OCI-LY7 (cell line): Measurements from ENCODE around the gene ZMYND8. TPM values are rescaled to one million over a fixed set of nuclear protein-coding genes. Genes with fewer than 3 reads are reported as not detected.

Experiments used
- BruUV-seq: library from RNA; stranded (reverse); fragments of 400-500 nt; replicated peaks from 2 replicates; lab custom pipeline; 2021; lab: Mats Ljungman, UMichigan
- CTCF ChIA-PET: fragments of 300-600 bp; sonication (Branson Sonifier 250); formaldehyde crosslinking; loops from one replicate; lab custom pipeline; 2022; ENCODE audit warnings: antibody characterized with exemption; ENCODE audit not compliant: unreplicated experiment; lab: Charles Lee
- POLR2A ChIA-PET: fragments of 300-600 bp; sonication (Branson Sonifier 250); formaldehyde crosslinking; loops from one replicate; lab custom pipeline; 2022; ENCODE audit warnings: antibody characterized with exemption; lab: Charles Lee
- DNase-seq: peaks from one replicate; pipeline ENCODE4 v3.0.0-alpha.2; 2015; ENCODE audit warnings: low spot score
- H2AFZ ChIP-seq: fragments of 200-600 bp; sonication (generic), shearing (Covaris generic); 2 replicates; pipeline ENCODE4 v1.6.1; 2014; ENCODE audit warnings: mild to moderate bottlenecking, antibody characterized with exemption, low read length, moderate library complexity
- H3K27ac ChIP-seq: fragments of 200-600 bp; sonication (generic); 2 replicates; pipeline ENCODE4 v1.5.1; 2014; ENCODE audit warnings: mixed run types, low read depth, mild to moderate bottlenecking, moderate library complexity, low read length, inconsistent platforms; ENCODE audit not compliant: poor library complexity, severe bottlenecking
- H3K36me3 ChIP-seq: fragments of 200-600 bp; sonication (generic); 2 replicates; pipeline ENCODE4 v1.6.1; 2014; ENCODE audit warnings: mild to moderate bottlenecking, antibody characterized with exemption, low read length, moderate library complexity, mixed read lengths; ENCODE audit not compliant: insufficient read depth
- H3K4me1 ChIP-seq: fragments of 200-600 bp; sonication (generic); 2 replicates; pipeline ENCODE4 v1.5.1; 2014; ENCODE audit warnings: mild to moderate bottlenecking, low read length; ENCODE audit not compliant: insufficient read depth, poor library complexity, severe bottlenecking
- H3K4me2 ChIP-seq: fragments of 200-600 bp; sonication (generic); 2 replicates; pipeline ENCODE4 v1.6.1; 2014; ENCODE audit warnings: mild to moderate bottlenecking, low read length
- H3K4me3 ChIP-seq: fragments of 200-600 bp; sonication (generic); 2 replicates; pipeline ENCODE4 v1.5.1; 2014; ENCODE audit warnings: mild to moderate bottlenecking, low read depth, low read length; ENCODE audit not compliant: poor library complexity, severe bottlenecking
- H3K79me2 ChIP-seq: fragments of 200-600 bp; sonication (generic); 2 replicates; pipeline ENCODE4 v1.6.1; 2016; ENCODE audit warnings: low read depth, mild to moderate bottlenecking, low read length, moderate library complexity, mixed read lengths; ENCODE audit not compliant: insufficient read depth
- H3K9me2 ChIP-seq: fragments of 200-600 bp; sonication (generic); 2 replicates; pipeline ENCODE4 v1.6.1; 2016; ENCODE audit warnings: mild to moderate bottlenecking, low read length, mixed read lengths; ENCODE audit not compliant: insufficient read depth
- H3K9me3 ChIP-seq: fragments of 200-600 bp; sonication (generic); 2 replicates; pipeline ENCODE4 v1.6.1; 2014; ENCODE audit warnings: mild to moderate bottlenecking, mixed run types, low read length, mixed read lengths
- H4K20me1 ChIP-seq: fragments of 200-600 bp; sonication (generic); 2 replicates; pipeline ENCODE4 v1.6.1; 2014; ENCODE audit warnings: mild to moderate bottlenecking, antibody characterized with exemption, low read length, moderate library complexity, mixed read lengths; ENCODE audit not compliant: insufficient read depth
- CTCF ChIP-seq: fragments of 200-600 bp; sonication (generic); conservative IDR thresholded peaks from 2 replicates; pipeline ENCODE4 v1.5.1; 2014; ENCODE audit warnings: mild to moderate bottlenecking, antibody characterized with exemption, low read length, moderate library complexity, mixed read lengths
- EZH2phosphoT487 ChIP-seq: fragments of 200-600 bp; sonication (generic); IDR thresholded peaks from 2 replicates; pipeline ENCODE4 v1.6.1; 2018; ENCODE audit warnings: low read depth, borderline replicate concordance, mild to moderate bottlenecking, mixed run types, antibody characterized with exemption, low read length, moderate library complexity, mixed read lengths
- intact Hi-C: fragments of 100-400 bp; cut with micrococcal nuclease; formaldehyde crosslinking; loops from one replicate; pipeline ENCODE4 v1.10.0; 2022; ENCODE audit not compliant: unreplicated experiment
- total RNA-seq, 2 experiments: library from RNA; depleted of rRNA in 1 of 2; stranded (reverse); fragments of >200 nt in 1 of 2; shearing (Covaris generic) in 1 of 2; gene quantifications; 2 replicates each; pipeline ENCODE4 v1.2.3, GENCODE V29; 2014 to 2022

ZMYND8 gene
- total RNA-seq, 2 experiments from 2014 or later: 30.4 to 69.1 TPM

DNA sequence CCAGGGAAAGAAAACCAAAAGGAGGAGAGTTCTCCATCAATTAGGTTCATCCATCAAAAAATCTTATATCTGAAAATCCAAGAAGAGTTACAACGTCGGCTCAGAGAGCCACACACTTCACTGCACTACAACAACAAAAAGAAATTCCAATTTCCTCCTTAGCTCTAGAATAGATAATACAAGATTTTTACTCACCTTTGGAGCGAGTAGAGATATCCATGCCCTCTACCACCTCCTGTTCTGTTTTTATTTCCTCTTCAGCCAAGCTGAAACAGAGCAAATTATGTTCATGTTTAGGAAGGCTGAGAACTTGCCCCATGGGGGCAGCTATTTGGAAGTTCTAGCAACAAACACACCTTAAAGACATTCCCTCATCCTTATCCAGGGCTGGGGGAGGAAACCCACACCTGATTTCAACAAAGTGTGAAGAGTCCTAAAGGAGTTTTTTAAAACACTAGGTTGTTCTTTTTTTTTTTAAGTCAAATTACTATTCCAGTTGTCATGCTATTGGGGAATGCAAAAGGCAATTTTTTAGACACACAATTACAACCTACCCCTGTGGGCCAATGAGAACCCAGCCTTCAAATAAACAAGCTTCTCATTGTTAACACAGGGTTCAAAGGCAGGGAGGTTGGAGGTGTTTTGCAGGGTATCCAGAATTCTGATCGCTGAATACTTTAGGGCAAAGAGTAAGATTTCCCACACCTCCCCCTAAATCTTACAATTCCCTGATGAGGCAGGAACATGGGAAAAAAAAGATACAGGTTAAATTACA is 8.7 kb downstream of the ZMYND8 start:
- no peak for TF ChIP-seq EZH2phosphoT487
- TF ChIP-seq CTCF: no peak
- POLR2A ChIA-PET: interaction anchor here (0.7 to 2.1 kb wide), 3 partner anchors 9 to 60 kb away, joined by 3 to 7 read pairs (median 3); partner anchors contain the start of gene ZMYND8
- Histone ChIP-seq H3K4me2 (peak overlapping the region; percentile 98), H3K27ac (no peak overlapping the region), H3K9me2 (no peaks in the 10 kb centered on the region), H3K36me3 (peaks cover 84% of the 10 kb centered on the region), H3K79me2 (peaks cover 87% of the 10 kb centered on the region), H3K4me1 (peaks cover 58% of the 10 kb centered on the region), H3K9me3 (no peaks in the 10 kb centered on the region), H3K4me3 (no peak overlapping the region), H4K20me1 (peaks cover 22% of the 10 kb centered on the region), H2AFZ (no peak overlapping the region)
- no peak for DNase-seq
- no TSS peak for BruUV-seq
- intact Hi-C loops: no loop called here
- CTCF ChIA-PET: interaction anchor here (1.3 kb wide), 1 partner anchor 8 kb away, joined by 3 read pairs; no protein-coding TSS in a partner anchor

DNA sequence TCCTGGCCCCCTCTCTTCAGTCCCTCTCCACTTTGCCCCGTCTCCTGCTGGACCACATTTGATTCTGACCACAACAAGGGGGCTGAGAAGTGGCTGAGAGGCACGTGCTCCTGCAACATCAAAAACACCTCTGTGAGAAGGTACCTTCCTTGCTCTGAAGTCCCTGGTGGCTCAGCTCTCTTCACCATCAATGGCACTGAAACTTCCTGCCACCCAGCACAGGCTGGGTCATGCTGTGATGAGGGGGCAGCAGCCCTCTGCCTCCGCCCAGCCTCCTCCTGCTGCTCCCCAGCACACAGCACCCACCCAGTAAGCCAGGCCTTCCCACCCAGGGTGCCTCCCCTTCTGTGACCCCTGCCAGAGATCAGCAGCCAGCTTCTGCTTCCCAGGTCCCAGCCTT is 10.3 kb downstream of the ZMYND8 start:
- intact Hi-C loops: no loop called here
- Histone ChIP-seq H3K27ac (no peak overlapping the region), H3K4me2 (no peak overlapping the region), H3K4me3 (no peak overlapping the region), H2AFZ (no peak overlapping the region), H3K9me3 (no peaks in the 10 kb centered on the region), H3K9me2 (no peaks in the 10 kb centered on the region), H3K79me2 (peaks cover 82% of the 10 kb centered on the region), H3K36me3 (peaks cover 87% of the 10 kb centered on the region), H3K4me1 (peaks cover 41% of the 10 kb centered on the region), H4K20me1 (peaks cover 22% of the 10 kb centered on the region)
- ChIA-PET POLR2A (interaction anchor here (1.4 to 2.1 kb wide), 2 partner anchors 10 to 12 kb away, joined by 4 to 7 read pairs; partner anchors contain the start of gene ZMYND8), CTCF (no interaction called here)
- DNase-seq: peak; percentile 17
- TF ChIP-seq EZH2phosphoT487 (no peak), CTCF (no peak)
- BruUV-seq: no TSS peak

DNA sequence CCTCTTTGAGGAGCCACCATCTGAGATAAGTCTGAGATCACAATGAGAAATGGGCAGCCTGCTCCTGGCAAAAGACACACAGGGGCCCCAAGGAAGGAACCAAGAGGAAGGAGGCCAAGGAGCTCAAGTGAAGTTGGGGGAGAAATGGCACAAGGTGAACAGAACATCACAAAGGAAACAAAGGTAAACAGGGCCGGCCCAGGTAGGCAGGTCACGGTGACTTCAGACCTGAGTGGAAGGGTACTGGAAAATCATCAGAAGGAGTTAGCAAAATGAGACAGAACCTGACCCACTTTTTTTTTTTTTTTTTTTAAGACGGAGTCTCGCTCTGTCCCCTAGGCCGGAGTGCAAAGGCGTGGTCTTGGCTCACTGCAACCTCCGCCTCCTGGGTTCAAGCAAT is 11.3 kb downstream of the ZMYND8 start:
- H4K20me1 ChIP-seq: peaks cover 22% of the 10 kb centered on the region
- H3K9me2 ChIP-seq: no peaks in the 10 kb centered on the region
- TF ChIP-seq CTCF (no peak), EZH2phosphoT487 (no peak)
- peaks cover 82% of the 10 kb centered on the region for H3K79me2 ChIP-seq
- DNase-seq: no peak
- CTCF ChIA-PET: no interaction called here
- no TSS peak for BruUV-seq
- peaks cover 32% of the 10 kb centered on the region for H3K4me1 ChIP-seq
- no peaks in the 10 kb centered on the region for H3K9me3 ChIP-seq
- no peak overlapping the region for H2AFZ ChIP-seq
- no peak overlapping the region for H3K4me2 ChIP-seq
- no peak overlapping the region for H3K4me3 ChIP-seq
- H3K36me3 ChIP-seq: peaks cover 91% of the 10 kb centered on the region
- POLR2A ChIA-PET: no interaction called here
- intact Hi-C loops: no loop called here
- H3K27ac ChIP-seq: no peak overlapping the region
